Measurements from ENCODE around the gene KLHDC3. TPM values are rescaled to one million over a fixed set of nuclear protein-coding genes. Genes with fewer than 3 reads are reported as not detected.

KLHDC3 gene
- total RNA-seq, 1 donor from 2014 or later: 52.1 TPM

- no peak for DNase-seq (ENCODE audit: extremely low spot score in 2 of 2)
- intact Hi-C loops (cut with DNase I): no loop called here
- no peak overlapping the region for H3K27ac ChIP-seq
- no peaks in the 10 kb centered on the region for H3K9me3 ChIP-seq
- H3K27me3 ChIP-seq: no peaks in the 10 kb centered on the region
- no peak overlapping the region for H3K4me3 ChIP-seq
- peaks cover 0 to 66% of the 10 kb centered on the region in 2 donors for H3K36me3 ChIP-seq
- no peaks in the 10 kb centered on the region for H3K4me1 ChIP-seq
- TF ChIP-seq CTCF (IDR thresholded peaks at IDR 0.05): no peak
- TF ChIP-seq POLR2A (IDR thresholded peaks at IDR 0.05): no peak
- no peak for TF ChIP-seq POLR2AphosphoS5 (IDR thresholded peaks at IDR 0.05; ENCODE audit: insufficient read depth in 1 of 2, low read depth in 1 of 2)
Observed at GRCh38 chr6:43045371-43045930, 31.4 kb downstream of the KLHDC3 start.

DNA sequence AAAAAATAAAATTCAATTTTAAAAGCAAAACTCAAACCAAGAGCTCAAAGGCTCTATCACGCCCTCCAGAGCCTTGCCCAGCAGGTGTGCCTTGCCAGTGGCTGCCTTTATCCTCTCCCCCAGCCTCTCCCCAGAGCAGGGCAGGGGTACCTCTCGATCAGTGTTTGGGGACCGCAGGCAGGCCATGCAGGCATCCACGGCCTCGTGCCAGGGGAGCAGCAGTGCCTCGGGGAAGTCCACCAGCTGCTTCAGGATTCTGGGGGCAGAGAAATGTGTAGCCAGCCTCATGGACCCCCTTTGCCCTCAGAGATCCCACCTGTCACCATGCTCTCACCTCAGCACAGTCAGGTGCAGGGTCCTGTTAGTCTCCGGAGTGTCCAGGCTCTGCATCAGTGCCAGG, 33.9 kb downstream of the KLHDC3 start:
- peaks cover 0 to 58% of the 10 kb centered on the region in 2 donors for H3K36me3 ChIP-seq
- no peak for DNase-seq (ENCODE audit: extremely low spot score in 2 of 2)
- no peak overlapping the region for H3K27ac ChIP-seq
- H3K4me1 ChIP-seq: peaks cover 21% of the 10 kb centered on the region
- TF ChIP-seq POLR2A (IDR thresholded peaks at IDR 0.05) (no peak), POLR2AphosphoS5 (IDR thresholded peaks at IDR 0.05; ENCODE audit: insufficient read depth in 1 of 2, low read depth in 1 of 2) (no peak), CTCF (IDR thresholded peaks at IDR 0.05) (no peak)
- intact Hi-C loops (cut with DNase I): no loop called here
- H3K9me3 ChIP-seq: no peaks in the 10 kb centered on the region
- no peak overlapping the region for H3K4me3 ChIP-seq
- no peaks in the 10 kb centered on the region for H3K27me3 ChIP-seq

DNA sequence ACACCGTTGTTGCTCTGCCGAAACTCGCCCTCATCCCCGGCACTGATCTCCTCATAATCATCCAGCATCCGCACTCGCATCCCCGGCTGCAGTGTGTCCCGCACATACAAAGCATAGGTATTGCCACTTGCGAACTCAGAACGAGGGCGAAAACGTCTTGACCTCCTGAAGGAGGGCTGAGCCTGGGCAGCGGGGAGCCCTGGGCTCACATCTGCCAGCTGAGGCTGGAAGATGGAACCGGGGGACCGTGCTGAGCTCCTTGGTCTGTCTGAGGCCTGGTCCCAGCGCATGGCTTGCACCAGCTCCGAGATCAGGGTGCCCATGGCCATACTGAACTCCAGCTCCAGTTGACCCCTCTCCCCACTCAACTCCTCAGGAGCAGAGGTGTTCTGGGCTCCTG, 36.9 kb downstream of the KLHDC3 start:
- Histone ChIP-seq H3K4me1 (peaks cover 35% of the 10 kb centered on the region), H3K4me3 (no peak overlapping the region), H3K27me3 (no peaks in the 10 kb centered on the region), H3K9me3 (no peaks in the 10 kb centered on the region), H3K36me3 (peaks cover 0 to 35% of the 10 kb centered on the region in 2 donors), H3K27ac (no peak overlapping the region)
- TF ChIP-seq POLR2AphosphoS5 (IDR thresholded peaks at IDR 0.05; ENCODE audit: insufficient read depth in 1 of 2, low read depth in 1 of 2) (no peak), CTCF (IDR thresholded peaks at IDR 0.05) (no peak), POLR2A (IDR thresholded peaks at IDR 0.05) (no peak)
- DNase-seq (ENCODE audit: extremely low spot score in 2 of 2): no peak
- intact Hi-C loops (cut with DNase I): loop anchor here (5.0 kb wide), 1 partner anchor 64 kb away; no protein-coding TSS in a partner anchor

DNA sequence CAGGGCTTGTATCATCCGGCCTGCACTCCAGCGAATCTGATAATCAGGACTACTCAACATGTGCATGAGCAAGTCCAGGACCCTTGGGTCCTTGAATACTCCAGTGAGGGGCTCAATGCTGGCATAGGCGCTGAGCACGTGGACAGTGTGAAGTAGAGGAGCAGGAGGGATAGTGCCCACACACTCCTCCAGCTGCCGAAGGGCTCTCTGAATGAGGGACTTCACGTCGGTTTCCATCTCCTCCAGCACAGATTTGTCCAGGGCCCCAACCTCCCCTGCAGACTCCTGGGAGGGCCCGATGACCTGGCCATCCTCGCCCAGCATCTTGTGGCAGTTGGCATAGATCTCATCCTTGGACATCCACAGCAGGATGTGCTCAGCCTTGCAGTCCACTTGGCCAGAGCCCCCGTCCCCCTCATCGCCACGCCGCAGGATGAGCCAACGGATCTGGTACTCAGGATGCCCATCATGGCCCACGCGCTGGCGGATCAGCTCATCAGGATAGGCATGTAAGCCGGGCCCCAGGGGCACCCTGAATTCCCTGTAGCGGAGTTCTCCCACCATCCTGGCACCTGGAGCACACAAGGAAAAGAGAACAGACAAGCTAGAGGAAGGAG, 38.3 kb downstream of the KLHDC3 start:
- no peak for DNase-seq (ENCODE audit: extremely low spot score in 2 of 2)
- intact Hi-C loops (cut with DNase I): loop anchor here (5.0 kb wide), 1 partner anchor 65 kb away; no protein-coding TSS in a partner anchor
- Histone ChIP-seq H3K36me3 (peaks cover 0 to 30% of the 10 kb centered on the region in 2 donors), H3K27ac (peak overlapping the region; percentile 88), H3K4me1 (peaks cover 35% of the 10 kb centered on the region), H3K9me3 (no peaks in the 10 kb centered on the region), H3K27me3 (no peaks in the 10 kb centered on the region), H3K4me3 (peak overlapping the region in 1 of 2 donors; percentile 71)
- TF ChIP-seq CTCF (IDR thresholded peaks at IDR 0.05) (no peak), POLR2A (IDR thresholded peaks at IDR 0.05) (no peak), POLR2AphosphoS5 (IDR thresholded peaks at IDR 0.05; ENCODE audit: insufficient read depth in 1 of 2, low read depth in 1 of 2) (no peak)

Data from vagina (tissue), 2 donors.